ENCODE results near the gene MAPKAPK5.
A peak's percentile ranks its signal among the peaks of the same experiment; 100 is the strongest.
"Not testable (repeated sequence)": the region's sequence is repeated elsewhere in the genome, so short reads cannot be mapped to it uniquely, and the experiment has no call there.

Gene MAPKAPK5

GRCh38 chr12:111841750-111842555 is at the start of gene MAPKAPK5:
TSS of gene MAPKAPK5 (plus strand) at chr12:111842228. CDS start at chr12:111842734, 506 bp downstream.
- peak; percentile 89 to 97 for DNase-seq (ENCODE audit: low read depth in 2 of 2)

- DNase-seq (ENCODE audit: low read depth in 2 of 2): no peak
Observed at GRCh38 chr12:111792856-111793235, 49.2 kb upstream of the MAPKAPK5 start.

- no peak for DNase-seq (ENCODE audit: low read depth in 2 of 2)
Observed at GRCh38 chr12:111798182-111798581, 43.8 kb upstream of the MAPKAPK5 start.

- DNase-seq (ENCODE audit: low read depth in 2 of 2): no peak
Observed at GRCh38 chr12:111799758-111800157, 42.3 kb upstream of the MAPKAPK5 start.

- DNase-seq (ENCODE audit: low read depth in 2 of 2): no peak
Observed at GRCh38 chr12:111803038-111803626, 38.9 kb upstream of the MAPKAPK5 start.

DNA sequence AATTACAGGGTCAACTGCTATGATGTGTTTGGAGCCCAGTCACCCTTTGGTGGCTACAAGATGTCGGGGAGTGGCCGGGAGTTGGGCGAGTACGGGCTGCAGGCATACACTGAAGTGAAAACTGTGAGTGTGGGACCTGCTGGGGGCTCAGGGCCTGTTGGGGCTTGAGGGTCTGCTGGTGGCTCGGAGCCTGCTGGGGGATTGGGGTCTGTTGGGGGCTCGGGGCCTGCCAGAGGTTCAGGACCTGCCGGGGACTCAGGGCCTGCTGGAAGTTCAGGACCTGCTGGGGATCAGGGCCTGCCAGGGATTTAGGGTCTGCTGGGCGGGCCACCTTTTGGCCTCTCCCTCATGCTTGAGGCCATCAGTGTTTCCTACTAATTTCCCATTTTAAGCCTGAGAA is 38.2 kb upstream of the MAPKAPK5 start:
- DNase-seq (ENCODE audit: low read depth in 2 of 2): no peak

- DNase-seq (ENCODE audit: low read depth in 2 of 2): no peak
Observed at GRCh38 chr12:111806304-111806703, 35.7 kb upstream of the MAPKAPK5 start.

GRCh38 chr12:111807232-111807631 is 34.8 kb upstream of the MAPKAPK5 start:
- no peak for DNase-seq (ENCODE audit: low read depth in 2 of 2)

- DNase-seq (ENCODE audit: low read depth in 2 of 2): peak; percentile 17 to 33
Observed at GRCh38 chr12:111812881-111813741, 28.9 kb upstream of the MAPKAPK5 start.

DNA sequence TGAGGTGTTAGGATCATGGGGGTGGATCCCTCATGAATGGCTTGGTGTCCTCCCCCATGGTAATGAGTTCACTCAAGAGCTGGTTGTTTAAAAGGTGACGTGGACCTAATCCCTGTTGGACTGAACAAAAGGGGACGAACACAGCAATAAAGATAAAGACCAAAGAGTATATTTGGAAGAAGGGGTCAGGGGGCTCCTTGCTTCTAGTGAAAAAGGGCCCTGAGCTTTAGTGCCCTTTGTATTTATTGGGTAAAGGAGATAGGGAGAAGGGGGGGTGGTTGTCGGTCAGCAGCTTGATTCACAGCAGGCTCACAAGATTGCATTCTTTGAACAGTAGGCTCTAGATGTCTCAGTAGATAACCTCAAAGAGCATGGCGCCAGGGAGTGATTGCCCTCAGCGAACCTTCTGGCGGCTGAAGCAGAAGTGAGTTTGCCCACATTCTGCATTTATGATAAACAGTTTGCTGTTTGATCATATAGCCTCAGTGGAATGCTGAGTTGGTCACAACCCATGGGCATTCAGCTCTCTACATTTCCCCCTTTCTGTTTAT is 25.9 kb upstream of the MAPKAPK5 start:
- DNase-seq (ENCODE audit: low read depth in 2 of 2): no peak

DNA sequence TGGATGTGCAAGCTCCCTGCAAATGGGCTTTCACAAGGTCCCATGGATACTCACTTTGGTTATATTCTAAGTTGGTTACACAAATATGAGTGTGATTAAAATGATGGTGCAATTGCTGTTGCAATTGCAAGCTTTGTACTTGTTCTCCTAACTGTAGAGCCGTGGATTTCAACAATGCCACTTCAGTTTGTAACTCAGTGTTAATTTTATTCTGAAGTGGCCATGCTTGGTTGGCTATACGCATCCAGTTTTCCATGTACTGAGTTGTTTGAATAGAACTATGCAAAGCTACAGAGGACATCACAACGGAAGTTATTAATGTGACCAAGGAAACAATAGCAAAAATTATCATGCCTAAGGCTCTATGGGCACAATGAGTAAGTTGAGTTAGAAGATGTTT is 25.1 kb upstream of the MAPKAPK5 start:
- not testable (repeated sequence) for DNase-seq (ENCODE audit: low read depth in 2 of 2)

GRCh38 chr12:111818340-111818739 is 23.7 kb upstream of the MAPKAPK5 start:
- no peak for DNase-seq (ENCODE audit: low read depth in 2 of 2)

- DNase-seq (ENCODE audit: low read depth in 2 of 2): no peak
Observed at GRCh38 chr12:111819191-111820158, 22.6 kb upstream of the MAPKAPK5 start.

GRCh38 chr12:111820828-111821227 is 21.2 kb upstream of the MAPKAPK5 start:
- not testable (repeated sequence) for DNase-seq (ENCODE audit: low read depth in 2 of 2)

DNA sequence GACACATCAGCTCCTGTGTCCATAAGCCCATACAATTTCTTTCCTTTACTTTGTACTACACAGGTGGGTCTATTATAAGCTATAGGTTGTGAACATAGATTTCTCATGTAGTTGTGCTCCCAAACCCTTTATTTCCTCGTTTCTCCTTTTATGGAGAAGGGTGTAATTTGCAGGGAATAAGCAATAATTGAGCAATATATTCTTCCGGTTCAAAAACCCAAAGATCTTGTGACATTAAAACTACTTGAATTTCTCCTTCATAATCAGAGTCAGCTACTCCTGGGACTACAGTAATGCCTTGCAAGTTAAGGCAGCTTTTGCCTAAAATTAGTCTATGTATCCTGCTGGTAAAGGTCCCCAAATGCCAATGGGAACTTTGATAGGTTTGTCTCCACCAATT is 19.1 kb upstream of the MAPKAPK5 start:
- DNase-seq (ENCODE audit: low read depth in 2 of 2): no peak

- DNase-seq (ENCODE audit: low read depth in 2 of 2): no peak
Observed at GRCh38 chr12:111823891-111824290, 18.1 kb upstream of the MAPKAPK5 start.

- not testable (repeated sequence) for DNase-seq (ENCODE audit: low read depth in 2 of 2)
Observed at GRCh38 chr12:111824312-111824711, 17.7 kb upstream of the MAPKAPK5 start.

DNA sequence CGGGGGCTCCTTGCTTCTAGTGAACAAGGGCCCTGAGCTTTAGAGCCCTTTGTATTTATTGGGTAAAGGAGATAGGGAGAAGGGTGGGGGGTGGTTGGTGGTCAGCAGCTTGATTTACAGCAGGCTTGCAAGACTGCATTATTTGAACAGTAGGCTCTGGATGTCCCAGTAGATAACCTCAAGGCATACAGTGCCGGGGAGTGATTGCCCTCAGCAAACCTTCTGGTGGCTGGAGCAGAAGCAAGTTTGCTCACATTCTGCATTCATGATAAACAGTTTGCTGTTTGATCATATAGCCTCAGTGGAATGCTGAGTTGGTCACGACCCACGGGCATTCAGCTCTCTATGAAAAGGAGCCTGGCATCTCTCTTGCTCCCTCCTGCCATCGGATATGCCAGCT is 16.5 kb upstream of the MAPKAPK5 start:
- DNase-seq (ENCODE audit: low read depth in 2 of 2): no peak

DNA sequence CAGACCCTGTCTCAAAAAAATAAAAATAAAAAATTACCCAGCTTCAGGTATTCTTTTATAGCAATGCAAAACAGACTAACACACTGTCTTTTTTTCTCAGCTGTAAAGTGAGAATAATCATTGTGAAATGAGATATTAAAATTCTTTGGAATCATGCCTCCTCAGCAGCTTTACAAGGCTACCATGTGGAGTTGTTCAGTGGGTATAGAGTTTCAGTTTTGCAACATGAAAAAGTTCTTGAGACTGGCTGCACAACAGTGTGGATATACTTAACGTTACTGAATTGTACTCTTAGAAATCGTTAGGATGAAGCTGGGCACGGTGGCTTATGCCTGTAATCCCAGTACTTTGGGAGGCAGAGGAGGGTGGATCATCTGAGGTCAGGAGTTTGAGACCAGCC is 15.7 kb upstream of the MAPKAPK5 start:
- no peak for DNase-seq (ENCODE audit: low read depth in 2 of 2)

GRCh38 chr12:111826992-111827391 is 15.0 kb upstream of the MAPKAPK5 start:
- no peak for DNase-seq (ENCODE audit: low read depth in 2 of 2)

GRCh38 chr12:111827907-111828306 is 14.1 kb upstream of the MAPKAPK5 start:
- DNase-seq (ENCODE audit: low read depth in 2 of 2): no peak

All from stimulated activated CD4-positive, alpha-beta T cell treated with anti-CD3 and anti-CD28 coated beads, Interleukin-1b, Interleukin-23, amount 100 ng/mL, for 1 hour (primary cell).